Activated T-helper 1 cell treated with anti-CD3 and anti-CD28 coated beads, Interleukin-12 subunit alpha, Interleukin-12 subunit beta, Interleukin-2, Interleukin-4 antibody, amounts not matched to agents 30 ng/mL and 10 ng/mL and 1 ng/mL, durations not matched to agents 14 hours and 24 hours and 36 hours (primary cell): ENCODE results near the gene TCF7L2. TPM values are rescaled to one million over a fixed set of nuclear protein-coding genes. Genes with fewer than 3 reads are reported as not detected.

ENCODE experiments used
- DNase-seq: peaks from one replicate; pipeline ENCODE4 v3.0.0; 2021; ENCODE audit warnings: low spot score
- H3K27ac Mint-ChIP-seq: one replicate; pipeline ENCODE4 v1.8.0; 2021; ENCODE audit warnings: mild to moderate bottlenecking, mixed read lengths
- H3K27me3 Mint-ChIP-seq: one replicate; pipeline ENCODE4 v1.8.0; 2022; ENCODE audit warnings: mild to moderate bottlenecking, moderate library complexity, mixed read lengths; ENCODE audit not compliant: insufficient read depth
- H3K36me3 Mint-ChIP-seq: one replicate; pipeline ENCODE4 v1.8.0; 2021; ENCODE audit warnings: low read depth, mixed read lengths
- H3K4me1 Mint-ChIP-seq: one replicate; pipeline ENCODE4 v1.8.0; 2021; ENCODE audit warnings: low read depth, mixed read lengths
- H3K4me3 Mint-ChIP-seq: one replicate; pipeline ENCODE4 v1.8.0; 2021; ENCODE audit warnings: mild to moderate bottlenecking, moderate library complexity, mixed read lengths
- H3K9me3 Mint-ChIP-seq: one replicate; pipeline ENCODE4 v1.8.0; 2021; ENCODE audit warnings: mixed read lengths
- intact Hi-C: fragments of 100-400 bp; cut with micrococcal nuclease; formaldehyde crosslinking; loops from one replicate; pipeline ENCODE4 v1.15.1; 2024
- total RNA-seq: library from RNA; stranded (reverse); gene quantifications from 2 replicates; pipeline ENCODE4 v1.2.3, GENCODE V29; 2022

The TCF7L2 gene
- total RNA-seq, 1 donor from 2014 or later: 0.36 TPM

DNA sequence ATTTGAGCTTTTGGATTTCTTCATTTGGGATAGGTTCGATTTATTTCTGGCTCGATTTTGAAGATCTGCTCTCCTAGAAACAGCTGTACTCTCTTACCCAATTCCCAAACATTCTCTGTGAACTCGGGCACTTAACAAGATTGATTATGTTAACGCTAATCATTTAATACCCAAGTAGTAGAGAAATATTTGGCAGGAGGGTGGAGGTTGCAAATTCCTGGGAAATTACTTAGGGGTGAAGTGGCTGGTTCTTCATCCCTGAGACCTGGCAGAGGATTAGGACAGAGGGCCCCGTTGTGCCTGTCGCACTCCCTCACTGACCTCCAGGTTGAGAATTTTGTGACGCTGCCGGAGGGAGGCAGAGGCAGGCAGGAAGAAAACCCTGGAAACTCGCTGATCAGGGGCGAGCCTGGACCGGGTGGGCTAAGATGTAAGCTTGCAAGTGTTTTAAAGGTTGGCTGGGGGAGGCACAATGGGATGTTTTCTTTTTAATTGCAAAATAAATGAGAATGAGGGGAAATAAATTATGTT lies 182.6 kb downstream of the TCF7L2 start:
- no peak for DNase-seq
- H3K4me3 Mint-ChIP-seq: no peak overlapping the region
- no peaks in the 10 kb centered on the region for H3K9me3 Mint-ChIP-seq
- intact Hi-C loops: no loop called here
- H3K27ac Mint-ChIP-seq: no peak overlapping the region
- H3K4me1 Mint-ChIP-seq: no peaks in the 10 kb centered on the region
- no peaks in the 10 kb centered on the region for H3K36me3 Mint-ChIP-seq
- peaks cover 17% of the 10 kb centered on the region for H3K27me3 Mint-ChIP-seq

DNA sequence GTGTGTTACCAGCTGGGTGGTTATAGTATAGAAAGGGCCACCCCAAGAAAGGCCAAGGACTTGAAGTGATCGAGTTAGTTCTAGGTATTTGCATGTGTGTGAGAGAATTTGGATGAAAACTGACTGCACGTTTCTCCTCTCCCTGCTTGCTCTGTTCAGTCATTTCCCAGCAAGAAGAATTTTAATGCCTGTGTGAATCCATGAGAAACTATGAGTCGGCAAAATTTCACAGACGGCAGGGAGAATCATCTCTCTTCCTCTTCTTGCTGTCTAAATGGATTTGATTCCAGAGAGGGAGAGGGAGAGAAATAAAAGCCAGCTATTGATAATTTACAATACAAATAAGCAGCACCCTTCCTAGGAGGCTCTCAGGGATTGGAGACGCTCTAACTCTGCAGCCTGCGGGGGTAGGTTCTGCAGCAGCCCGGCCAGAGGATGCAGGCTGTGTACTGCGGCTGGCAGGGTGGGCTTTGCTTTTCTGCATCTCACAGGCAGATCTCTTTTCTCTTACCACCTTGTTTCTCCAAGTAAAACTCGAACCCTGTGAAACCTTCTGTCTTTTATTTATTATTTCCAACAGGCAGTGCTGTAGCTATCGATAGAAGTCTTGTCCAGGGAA lies 183.6 kb downstream of the TCF7L2 start:
- Mint-ChIP-seq H3K36me3 (no peaks in the 10 kb centered on the region), H3K4me1 (no peaks in the 10 kb centered on the region), H3K9me3 (no peaks in the 10 kb centered on the region), H3K27me3 (peaks cover 9% of the 10 kb centered on the region), H3K4me3 (no peak overlapping the region), H3K27ac (no peak overlapping the region)
- no peak for DNase-seq
- intact Hi-C loops: no loop called here

DNA sequence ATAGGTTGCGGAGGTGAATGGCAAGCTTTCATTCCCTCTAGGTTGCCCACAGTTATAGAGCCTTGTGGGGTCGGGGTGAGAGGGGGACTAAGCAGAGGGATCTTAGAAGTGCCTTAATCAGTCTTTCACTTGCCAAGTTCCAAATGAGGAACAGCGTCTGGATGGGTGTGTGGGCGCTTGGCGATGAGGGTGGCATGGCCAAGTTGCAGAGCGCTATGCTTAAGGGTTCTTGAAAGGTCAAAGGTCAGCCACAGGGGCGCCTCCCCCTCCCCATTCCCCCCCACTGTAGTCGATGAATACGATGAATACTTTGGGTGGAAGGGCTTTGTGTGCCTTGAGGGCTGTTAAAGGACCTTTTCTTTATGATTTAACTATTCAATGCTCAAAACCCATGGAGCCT lies 185.0 kb downstream of the TCF7L2 start:
- Mint-ChIP-seq H3K4me1 (no peaks in the 10 kb centered on the region), H3K27me3 (peaks cover 7% of the 10 kb centered on the region), H3K4me3 (no peak overlapping the region), H3K9me3 (no peaks in the 10 kb centered on the region), H3K36me3 (no peaks in the 10 kb centered on the region), H3K27ac (no peak overlapping the region)
- intact Hi-C loops: no loop called here
- no peak for DNase-seq

DNA sequence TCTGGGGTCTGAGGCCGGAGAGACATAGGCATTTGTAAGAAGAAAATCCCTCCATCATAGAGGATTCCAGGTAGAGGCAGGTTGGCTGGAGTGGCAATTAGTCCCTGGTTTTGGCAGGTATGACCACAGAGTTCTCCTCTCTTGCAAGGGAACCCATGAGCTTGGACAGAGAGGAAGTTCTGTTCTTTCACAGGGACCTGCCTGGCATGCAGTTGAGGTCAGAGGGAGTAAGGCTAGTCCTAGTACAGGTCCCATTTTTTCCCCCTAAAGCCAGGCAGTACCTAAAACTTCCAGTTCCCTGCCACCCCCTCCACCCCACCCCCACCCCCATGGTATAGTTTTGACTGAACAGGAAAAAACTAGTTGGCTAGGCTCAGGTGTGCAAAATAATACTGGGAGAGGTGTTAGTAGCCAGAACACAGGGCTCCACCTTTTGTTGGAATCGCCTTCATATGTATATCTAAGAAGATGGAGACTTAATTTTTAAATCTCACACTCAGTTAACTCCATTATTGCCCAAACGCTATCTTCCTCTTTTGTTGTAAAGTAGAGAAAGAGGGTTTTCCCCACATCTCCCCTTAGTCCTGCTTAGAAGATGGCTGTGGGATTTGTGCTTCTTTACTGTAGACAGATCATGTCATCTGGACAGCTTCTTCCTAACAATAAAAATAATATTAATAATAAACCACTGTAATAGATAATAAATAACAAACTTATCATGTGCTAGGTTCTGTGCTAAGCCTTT lies 188.1 kb downstream of the TCF7L2 start:
- no peaks in the 10 kb centered on the region for H3K4me1 Mint-ChIP-seq
- no peak overlapping the region for H3K4me3 Mint-ChIP-seq
- H3K27me3 Mint-ChIP-seq: peaks cover 4% of the 10 kb centered on the region
- intact Hi-C loops: no loop called here
- DNase-seq: no peak
- no peaks in the 10 kb centered on the region for H3K36me3 Mint-ChIP-seq
- no peak overlapping the region for H3K27ac Mint-ChIP-seq
- no peaks in the 10 kb centered on the region for H3K9me3 Mint-ChIP-seq

DNA sequence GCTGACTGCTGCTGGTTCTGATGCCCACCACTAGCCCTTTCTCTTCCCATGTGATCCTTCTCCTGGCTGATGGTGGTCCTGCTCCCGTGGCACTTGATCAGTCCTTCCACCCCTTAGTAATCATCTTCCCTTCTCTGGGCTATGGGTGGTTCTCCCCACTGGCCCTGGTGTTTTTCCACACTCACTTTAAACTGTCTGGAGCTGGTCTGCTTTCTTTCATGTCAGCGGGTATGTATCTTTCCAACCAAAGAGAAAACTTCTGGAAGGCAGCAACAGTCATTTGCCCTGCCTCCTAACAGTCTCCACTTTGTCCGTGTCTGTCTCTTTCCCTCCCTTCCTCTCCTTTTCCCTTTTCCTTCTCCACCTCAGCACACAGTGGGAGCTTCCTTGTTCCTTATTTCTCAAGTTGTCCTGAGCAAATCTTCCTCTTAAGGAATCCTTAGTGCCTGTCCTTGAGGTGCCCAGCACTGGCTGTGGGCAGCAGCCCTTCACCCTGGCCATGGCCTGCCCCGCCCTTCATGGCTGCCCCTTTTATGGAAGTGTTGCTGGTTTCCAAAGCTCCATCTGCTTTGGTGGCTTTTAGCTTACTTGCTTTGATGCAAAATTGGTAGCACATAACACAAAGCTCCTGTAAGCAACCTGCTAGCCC lies 189.0 kb downstream of the TCF7L2 start:
- Mint-ChIP-seq H3K36me3 (no peaks in the 10 kb centered on the region), H3K27me3 (peaks cover 4% of the 10 kb centered on the region), H3K4me3 (no peak overlapping the region), H3K9me3 (no peaks in the 10 kb centered on the region), H3K27ac (no peak overlapping the region), H3K4me1 (no peaks in the 10 kb centered on the region)
- intact Hi-C loops: no loop called here
- DNase-seq: no peak

DNA sequence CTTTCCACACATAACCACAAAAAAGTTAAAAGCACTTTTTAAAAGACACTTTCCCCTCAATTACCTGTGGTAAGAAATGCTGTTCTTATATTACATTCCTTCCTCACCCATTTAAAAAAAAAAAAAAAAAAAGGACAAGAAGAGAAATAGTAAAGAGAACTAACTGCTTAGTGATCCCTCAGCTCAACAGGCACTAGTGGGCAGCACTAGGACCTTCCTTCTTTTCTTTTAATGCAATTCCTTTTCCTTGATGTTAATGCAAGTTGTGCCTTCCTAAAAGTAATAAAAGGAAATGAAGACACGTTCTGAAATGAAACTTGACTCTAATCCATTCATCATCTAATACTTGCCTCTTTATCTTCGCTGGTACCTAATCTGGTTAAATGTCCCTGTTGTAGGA lies 189.7 kb downstream of the TCF7L2 start:
- DNase-seq: no peak
- H3K4me3 Mint-ChIP-seq: no peak overlapping the region
- H3K36me3 Mint-ChIP-seq: no peaks in the 10 kb centered on the region
- intact Hi-C loops: no loop called here
- H3K9me3 Mint-ChIP-seq: no peaks in the 10 kb centered on the region
- no peak overlapping the region for H3K27ac Mint-ChIP-seq
- peaks cover 4% of the 10 kb centered on the region for H3K27me3 Mint-ChIP-seq
- no peaks in the 10 kb centered on the region for H3K4me1 Mint-ChIP-seq

DNA sequence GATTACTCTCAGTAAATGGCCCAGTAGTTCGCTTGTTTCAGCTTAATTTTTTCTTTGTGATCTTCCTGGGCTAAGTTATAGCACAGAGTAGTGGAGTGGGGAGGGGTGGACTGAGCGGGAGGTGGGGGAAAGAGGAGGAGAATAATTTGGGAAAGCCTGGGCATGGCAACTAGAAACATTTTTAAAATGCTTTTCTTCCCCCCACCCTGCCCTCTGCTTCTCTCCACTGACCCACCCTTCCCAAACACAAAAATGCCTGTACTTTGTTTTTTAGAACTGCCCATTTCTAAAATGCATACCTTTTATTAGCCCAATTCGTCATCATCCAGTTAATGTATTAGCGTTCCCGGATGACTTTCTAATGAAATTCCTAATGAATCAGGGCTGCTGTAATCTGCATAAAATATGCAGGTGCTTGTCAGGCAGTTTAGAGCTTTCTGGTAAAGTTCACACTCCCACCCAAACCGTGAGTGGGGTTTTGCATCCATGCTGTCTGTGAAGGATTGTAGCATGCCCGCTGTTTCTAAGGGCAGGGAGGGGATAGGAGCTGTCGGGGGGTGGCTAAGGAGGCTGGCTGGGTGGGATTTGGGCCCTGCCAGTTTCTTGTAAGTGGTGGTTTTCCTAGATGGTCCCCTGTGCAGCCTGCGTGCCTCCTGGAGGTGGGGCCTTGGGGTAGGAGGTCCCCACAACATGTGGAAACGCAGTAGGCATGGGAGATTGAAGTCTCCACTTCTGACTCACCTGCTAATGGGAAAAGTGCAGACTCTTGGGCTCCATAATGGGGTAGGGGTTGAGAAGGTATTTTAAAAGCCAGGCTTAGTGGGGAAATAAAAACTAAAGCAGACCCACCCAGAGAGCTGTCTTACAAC lies 190.3 kb downstream of the TCF7L2 start:
- H3K4me1 Mint-ChIP-seq: no peaks in the 10 kb centered on the region
- H3K4me3 Mint-ChIP-seq: no peak overlapping the region
- intact Hi-C loops: no loop called here
- DNase-seq: no peak
- H3K27ac Mint-ChIP-seq: no peak overlapping the region
- no peaks in the 10 kb centered on the region for H3K9me3 Mint-ChIP-seq
- H3K27me3 Mint-ChIP-seq: peaks cover 4% of the 10 kb centered on the region
- no peaks in the 10 kb centered on the region for H3K36me3 Mint-ChIP-seq

DNA sequence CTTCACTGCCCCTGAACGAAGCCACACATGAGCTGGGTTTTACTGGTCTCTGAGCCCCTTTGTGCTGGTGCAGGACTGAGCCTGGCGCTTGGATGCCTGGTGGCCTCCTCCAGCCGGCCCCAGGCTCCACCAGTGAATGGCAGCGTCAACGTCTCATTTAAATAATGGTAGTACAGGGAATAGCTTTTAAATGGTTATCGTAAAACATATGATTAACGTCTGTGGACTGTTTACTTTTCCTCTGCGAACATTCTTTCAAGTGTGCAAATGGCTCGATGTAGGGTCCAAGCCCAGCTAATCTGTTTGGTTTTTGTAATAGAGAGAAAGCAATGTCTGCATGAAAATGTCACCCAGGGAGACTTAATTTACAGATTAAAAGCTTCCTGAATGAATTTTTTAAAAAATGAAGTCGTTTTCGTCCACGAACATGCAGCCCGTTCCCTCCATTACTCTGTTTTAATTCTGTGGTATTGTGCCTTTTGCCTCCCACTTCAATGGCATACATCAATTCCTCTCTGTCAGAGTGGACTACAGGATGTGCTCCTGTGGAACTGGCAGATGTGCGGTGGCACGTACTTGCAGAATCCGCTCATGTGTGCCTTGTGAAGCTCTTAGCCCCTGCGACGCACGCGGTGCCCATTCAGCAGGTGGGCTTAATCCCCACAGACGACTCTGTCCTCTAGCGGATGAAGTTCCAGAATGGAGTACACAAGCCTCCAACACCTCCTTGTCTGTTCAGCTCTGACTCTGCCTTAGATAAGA lies 192.7 kb downstream of the TCF7L2 start:
- H3K27me3 Mint-ChIP-seq: peaks cover 2% of the 10 kb centered on the region
- no peak for DNase-seq
- no peaks in the 10 kb centered on the region for H3K9me3 Mint-ChIP-seq
- H3K4me1 Mint-ChIP-seq: no peaks in the 10 kb centered on the region
- no peak overlapping the region for H3K27ac Mint-ChIP-seq
- H3K4me3 Mint-ChIP-seq: no peak overlapping the region
- H3K36me3 Mint-ChIP-seq: no peaks in the 10 kb centered on the region
- intact Hi-C loops: no loop called here

DNA sequence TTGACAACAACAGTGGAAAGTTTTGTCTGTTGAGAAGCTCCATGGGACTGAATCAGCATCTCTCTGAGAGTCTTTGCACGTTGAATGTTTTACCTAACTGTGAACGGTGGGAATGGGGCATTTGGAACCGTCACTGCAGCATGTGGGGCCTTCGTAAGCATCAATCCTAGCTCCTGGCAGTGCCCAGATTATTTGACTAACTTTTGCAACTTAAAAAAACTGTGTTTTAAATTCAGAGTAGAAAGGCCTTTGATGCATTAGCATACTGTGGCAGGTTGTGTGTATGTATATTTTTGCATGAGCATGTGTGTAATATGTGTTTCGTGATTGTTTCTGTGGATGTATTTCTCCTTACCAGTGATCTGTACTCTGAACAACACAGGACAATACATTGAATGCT lies 194.5 kb downstream of the TCF7L2 start:
- Mint-ChIP-seq H3K9me3 (no peaks in the 10 kb centered on the region), H3K36me3 (no peaks in the 10 kb centered on the region), H3K4me3 (no peak overlapping the region), H3K27me3 (no peaks in the 10 kb centered on the region), H3K4me1 (no peaks in the 10 kb centered on the region), H3K27ac (no peak overlapping the region)
- intact Hi-C loops: no loop called here
- DNase-seq: no peak

DNA sequence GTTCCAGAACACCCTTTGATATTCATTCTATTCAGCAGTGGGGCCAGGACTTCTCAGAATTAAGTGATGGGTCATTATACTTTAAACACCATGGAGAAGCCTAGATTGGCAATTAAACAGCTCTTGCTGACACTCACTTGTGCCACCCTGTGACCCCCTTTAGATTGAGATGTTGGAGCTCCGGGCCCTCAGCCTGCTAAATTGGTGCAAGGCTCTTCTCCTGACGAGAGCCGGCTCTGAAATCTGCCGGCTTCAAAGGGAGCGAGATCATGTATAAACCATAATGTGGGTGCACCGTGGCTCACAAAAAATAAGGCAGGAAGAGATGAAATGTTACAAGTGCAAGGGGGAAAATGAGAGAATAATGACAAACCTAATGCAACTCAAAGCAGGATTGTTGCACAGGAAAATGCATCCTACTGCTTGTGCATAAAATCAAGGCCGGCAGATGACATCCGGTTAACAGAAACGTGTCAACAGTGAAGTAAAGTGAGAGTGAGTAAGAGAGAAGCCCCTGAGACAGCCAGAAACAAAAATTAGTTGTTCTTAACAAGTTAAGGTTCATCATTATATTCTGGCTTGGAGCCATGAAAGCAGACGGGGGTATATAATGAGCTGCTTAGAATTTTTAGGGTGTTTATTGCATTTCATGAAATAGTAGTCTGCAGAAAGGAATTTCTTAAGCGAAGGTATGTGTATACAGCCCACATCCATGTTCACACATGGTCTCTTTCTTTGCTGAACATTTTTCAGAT lies 198.2 kb downstream of the TCF7L2 start:
- no peak for DNase-seq
- intact Hi-C loops: no loop called here
- Mint-ChIP-seq H3K27ac (no peak overlapping the region), H3K4me3 (no peak overlapping the region), H3K27me3 (no peaks in the 10 kb centered on the region), H3K4me1 (no peaks in the 10 kb centered on the region), H3K9me3 (no peaks in the 10 kb centered on the region), H3K36me3 (no peaks in the 10 kb centered on the region)

DNA sequence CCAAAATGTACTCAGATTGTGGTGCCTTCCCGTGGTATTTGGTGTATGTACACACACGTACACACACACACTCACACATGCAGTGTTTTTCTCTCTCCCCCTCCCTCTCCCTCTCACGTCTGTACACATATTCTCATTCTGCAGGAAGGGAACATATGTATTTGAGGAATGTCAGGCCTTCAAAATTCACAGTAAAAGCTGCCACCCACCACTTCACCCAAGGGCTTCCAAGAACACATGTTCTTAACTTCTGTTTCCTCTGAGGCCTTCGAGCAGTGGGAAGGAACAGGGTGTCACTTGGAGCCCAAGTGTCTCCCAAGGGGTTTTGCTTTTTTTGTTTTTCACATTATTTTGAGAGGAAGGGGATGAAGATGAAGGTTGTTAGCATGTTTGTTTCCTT lies 198.9 kb downstream of the TCF7L2 start:
- no peaks in the 10 kb centered on the region for H3K36me3 Mint-ChIP-seq
- intact Hi-C loops: no loop called here
- no peak for DNase-seq
- H3K9me3 Mint-ChIP-seq: no peaks in the 10 kb centered on the region
- H3K27me3 Mint-ChIP-seq: no peaks in the 10 kb centered on the region
- H3K4me1 Mint-ChIP-seq: no peaks in the 10 kb centered on the region
- no peak overlapping the region for H3K4me3 Mint-ChIP-seq
- no peak overlapping the region for H3K27ac Mint-ChIP-seq

DNA sequence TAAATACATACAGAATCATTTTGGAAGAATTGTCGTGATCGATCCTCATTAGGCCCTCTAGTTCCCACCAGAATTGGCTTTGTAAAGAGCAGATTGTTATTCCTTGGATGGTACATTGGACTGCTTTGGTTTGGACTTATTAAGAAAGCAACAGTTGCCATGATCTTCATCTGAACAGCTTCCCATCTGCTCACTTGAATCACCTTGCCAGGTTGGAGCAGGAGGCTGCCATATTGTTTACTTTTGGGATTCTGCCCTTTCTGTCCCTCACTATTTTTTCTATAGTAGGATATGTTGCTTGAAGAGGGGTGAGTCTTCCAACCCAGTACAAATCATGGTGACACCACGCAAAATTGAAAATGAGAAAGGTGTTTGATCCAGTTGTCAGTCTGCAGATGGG lies 199.6 kb downstream of the TCF7L2 start:
- intact Hi-C loops: no loop called here
- no peaks in the 10 kb centered on the region for H3K4me1 Mint-ChIP-seq
- H3K27ac Mint-ChIP-seq: no peak overlapping the region
- H3K9me3 Mint-ChIP-seq: no peaks in the 10 kb centered on the region
- H3K4me3 Mint-ChIP-seq: no peak overlapping the region
- H3K36me3 Mint-ChIP-seq: no peaks in the 10 kb centered on the region
- no peak for DNase-seq
- no peaks in the 10 kb centered on the region for H3K27me3 Mint-ChIP-seq
